Mesodermal cell (in vitro differentiated cells): ENCODE data around the gene GNB3.
"Not testable (repeated sequence)": the region's sequence is repeated elsewhere in the genome, so short reads cannot be mapped to it uniquely, and the experiment has no call there.

ENCODE experiments used
- H3K27ac ChIP-seq: 2 replicates; pipeline ENCODE4 v1.7.0; 2013; ENCODE audit warnings: mild to moderate bottlenecking, low read depth, low read length, moderate library complexity; ENCODE audit not compliant: severe bottlenecking
- H3K36me3 ChIP-seq: 2 replicates; pipeline ENCODE4 v1.7.1; 2013; ENCODE audit warnings: mild to moderate bottlenecking, low read length, moderate library complexity; ENCODE audit not compliant: control insufficient read depth, insufficient read depth
- H3K4me1 ChIP-seq: one replicate; pipeline ENCODE4 v1.7.1; 2013; ENCODE audit warnings: mild to moderate bottlenecking, low read length; ENCODE audit not compliant: insufficient read depth, control insufficient read depth, poor library complexity, severe bottlenecking
- H3K4me3 ChIP-seq: 2 replicates; pipeline ENCODE4 v1.7.0; 2013; ENCODE audit warnings: low read length, control low read depth, mild to moderate bottlenecking; ENCODE audit not compliant: insufficient read depth, poor library complexity, severe bottlenecking; ENCODE audit errors: extremely low read depth
- H3K9me3 ChIP-seq: 2 replicates; pipeline ENCODE4 v1.7.1; 2013; ENCODE audit warnings: mild to moderate bottlenecking, low read length, moderate library complexity; ENCODE audit not compliant: control insufficient read depth
- WGBS, 2 experiments: methylation state at CpG; one replicate each; pipeline ENCODE4 v1.1.5; 2013; ENCODE audit warnings: missing lambda C conversion rate in 2 of 2; ENCODE audit not compliant: insufficient coverage in 2 of 2; 5-methylcytosine and 5-hydroxymethylcytosine counted together

The GNB3 gene

GRCh38 chr12:6861391-6861790 is 20.7 kb downstream of the GNB3 start:
- peaks cover 2% of the 10 kb centered on the region for H3K4me1 ChIP-seq
- H3K9me3 ChIP-seq = no peaks in the 10 kb centered on the region
- WGBS, 2 experiments = 89 to 96% methylated on average over 8 to 9 of the region's 9 CpGs
- no peak overlapping the region for H3K4me3 ChIP-seq
- H3K27ac ChIP-seq = no peak overlapping the region
- peaks cover 95% of the 10 kb centered on the region for H3K36me3 ChIP-seq

DNA sequence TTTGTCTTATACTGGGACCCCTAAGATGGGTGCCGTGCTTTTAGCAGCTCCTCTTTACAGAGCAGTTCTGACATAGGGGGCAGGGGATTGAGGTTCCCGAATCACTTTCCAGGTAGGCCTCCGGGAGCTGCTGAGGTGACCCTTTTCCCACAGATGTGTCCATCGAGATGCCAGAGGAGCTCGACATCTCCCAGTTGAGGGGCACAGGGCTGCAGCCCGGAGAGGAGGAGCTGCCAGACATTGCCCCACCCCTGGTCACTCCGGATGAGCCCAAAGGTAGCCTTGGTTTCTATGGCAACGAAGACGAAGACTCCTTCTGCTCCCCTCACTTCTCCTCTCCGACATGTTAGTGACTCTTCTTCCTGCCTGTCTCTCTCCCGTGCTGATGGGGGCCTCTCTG is 22.3 kb downstream of the GNB3 start:
- Histone ChIP-seq H3K36me3 (peaks cover 81% of the 10 kb centered on the region), H3K27ac (no peak overlapping the region), H3K4me1 (peaks cover 10% of the 10 kb centered on the region), H3K4me3 (no peak overlapping the region), H3K9me3 (no peaks in the 10 kb centered on the region)
- 94 to 97% methylated on average over 10 to 11 of the region's 11 CpGs for WGBS, 2 experiments

GRCh38 chr12:6863586-6864321 is 23.0 kb downstream of the GNB3 start:
- peaks cover 10% of the 10 kb centered on the region for H3K4me1 ChIP-seq
- no peak overlapping the region for H3K27ac ChIP-seq
- H3K36me3 ChIP-seq = peaks cover 74% of the 10 kb centered on the region
- no peaks in the 10 kb centered on the region for H3K9me3 ChIP-seq
- 94 to 96% methylated on average over 10 to 12 of the region's 16 CpGs for WGBS, 2 experiments
- no peak overlapping the region for H3K4me3 ChIP-seq

- 94 to 100% methylated on average over 3 to 5 of the region's 5 CpGs for WGBS, 2 experiments
- Histone ChIP-seq H3K36me3 (peaks cover 70% of the 10 kb centered on the region), H3K4me1 (peaks cover 15% of the 10 kb centered on the region)
- H3K27ac ChIP-seq, H3K4me3 ChIP-seq, H3K9me3 ChIP-seq: not testable (repeated sequence)
These were observed 24.6 kb downstream of the GNB3 start for GRCh38 chr12:6865307-6865706.

DNA sequence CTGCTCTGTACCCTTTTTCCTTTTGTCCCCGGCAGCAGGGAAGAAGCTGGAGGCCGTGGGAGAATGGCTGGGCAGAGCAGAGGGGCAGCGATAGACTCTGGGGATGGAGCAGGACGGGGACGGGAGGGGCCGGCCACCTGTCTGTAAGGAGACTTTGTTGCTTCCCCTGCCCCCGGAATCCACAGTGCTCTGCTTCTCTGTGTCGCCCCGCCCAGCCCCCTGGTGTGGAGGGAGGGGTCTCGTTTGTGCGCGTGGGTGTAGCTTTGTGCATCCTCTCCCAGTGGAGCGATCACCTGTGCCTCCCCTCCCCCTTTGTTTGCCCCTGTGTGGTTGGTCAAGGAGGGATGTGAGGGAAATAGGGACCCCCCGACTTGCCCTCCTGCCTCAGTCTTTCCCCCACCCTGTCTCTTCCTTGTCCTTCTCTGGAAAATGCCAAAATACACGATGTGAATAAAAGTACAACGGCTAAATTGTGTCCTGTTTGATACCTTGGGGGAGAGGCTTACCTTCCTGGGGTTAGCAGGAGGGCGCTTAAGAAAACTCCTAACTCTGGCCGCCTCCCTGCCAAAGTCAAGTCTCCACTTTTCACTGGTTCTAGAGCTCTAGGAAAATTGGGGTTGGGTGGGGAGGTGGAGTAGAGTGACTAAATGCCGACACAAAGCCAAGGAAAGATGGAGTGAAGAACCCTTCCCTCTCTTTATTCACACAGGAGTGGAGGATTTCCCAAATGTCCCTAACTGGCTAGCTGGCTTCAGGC is 25.6 kb downstream of the GNB3 start:
- WGBS, 2 experiments = 90% methylated on average over 4 of the region's 19 CpGs; no CpG with 5 or more reads in 1 of the 2 experiments
- Histone ChIP-seq H3K27ac (peak overlapping the region; percentile 41), H3K9me3 (no peaks in the 10 kb centered on the region), H3K4me3 (peak overlapping the region; percentile 97), H3K36me3 (peaks cover 70% of the 10 kb centered on the region), H3K4me1 (peaks cover 18% of the 10 kb centered on the region)

DNA sequence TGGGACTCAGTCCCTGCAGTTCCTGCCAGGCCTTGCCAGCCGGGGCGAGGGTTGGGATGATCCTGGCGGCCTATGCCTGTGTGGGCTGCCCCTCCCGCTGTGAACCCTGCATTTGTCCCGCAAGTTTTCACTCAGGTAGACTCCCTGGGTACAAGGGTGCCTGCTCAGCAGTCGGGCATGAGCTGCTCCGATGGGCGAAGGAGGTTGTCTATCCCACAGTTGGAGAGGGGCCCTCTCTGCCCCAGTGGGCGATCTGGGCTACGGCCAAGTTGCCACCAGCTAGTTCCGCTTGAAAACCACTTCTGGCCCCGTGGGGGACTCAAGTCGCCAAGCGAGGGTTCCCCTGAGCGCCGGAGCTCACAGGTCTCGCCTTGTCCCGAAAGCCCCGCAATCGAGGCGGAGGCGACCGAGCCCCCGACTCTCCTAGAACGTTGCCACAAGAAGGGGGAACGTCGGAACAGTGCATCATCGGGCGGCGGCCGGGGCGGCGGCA is 26.2 kb downstream of the GNB3 start:
- no peaks in the 10 kb centered on the region for H3K9me3 ChIP-seq
- H3K4me3 ChIP-seq = peak overlapping the region; percentile 97
- H3K36me3 ChIP-seq = peaks cover 67% of the 10 kb centered on the region
- peak overlapping the region; percentile 41 for H3K27ac ChIP-seq
- WGBS, 2 experiments = 9 to 14% methylated on average over 19 to 26 of the region's 33 CpGs
- peaks cover 21% of the 10 kb centered on the region for H3K4me1 ChIP-seq

- H3K9me3 ChIP-seq = no peaks in the 10 kb centered on the region
- H3K27ac ChIP-seq = peak within 1 kb of the TSS; percentile 62
- H3K4me1 ChIP-seq = peaks cover 21% of the 10 kb centered on the region
- WGBS, 2 experiments = 0% methylated on average over 72 to 77 of the region's 86 CpGs
- peaks cover 60% of the 10 kb centered on the region for H3K36me3 ChIP-seq
- H3K4me3 ChIP-seq = peak within 1 kb of the TSS; percentile 97
These were observed 26.9 kb downstream of the GNB3 start, which contains the start of gene TPI1 for GRCh38 chr12:6867413-6868210. TPI1 (plus strand) TSS chr12:6867531; CDS start chr12:6867567, 36 bp downstream.

- peaks cover 52% of the 10 kb centered on the region for H3K36me3 ChIP-seq
- WGBS, 2 experiments = 5 to 8% methylated on average over 12 to 16 of the region's 22 CpGs
- peaks cover 21% of the 10 kb centered on the region for H3K4me1 ChIP-seq
- peak overlapping the region; percentile 47 for H3K27ac ChIP-seq
- peak overlapping the region; percentile 97 for H3K4me3 ChIP-seq
- no peaks in the 10 kb centered on the region for H3K9me3 ChIP-seq
These were observed 27.7 kb downstream of the GNB3 start for GRCh38 chr12:6868211-6869048.

DNA sequence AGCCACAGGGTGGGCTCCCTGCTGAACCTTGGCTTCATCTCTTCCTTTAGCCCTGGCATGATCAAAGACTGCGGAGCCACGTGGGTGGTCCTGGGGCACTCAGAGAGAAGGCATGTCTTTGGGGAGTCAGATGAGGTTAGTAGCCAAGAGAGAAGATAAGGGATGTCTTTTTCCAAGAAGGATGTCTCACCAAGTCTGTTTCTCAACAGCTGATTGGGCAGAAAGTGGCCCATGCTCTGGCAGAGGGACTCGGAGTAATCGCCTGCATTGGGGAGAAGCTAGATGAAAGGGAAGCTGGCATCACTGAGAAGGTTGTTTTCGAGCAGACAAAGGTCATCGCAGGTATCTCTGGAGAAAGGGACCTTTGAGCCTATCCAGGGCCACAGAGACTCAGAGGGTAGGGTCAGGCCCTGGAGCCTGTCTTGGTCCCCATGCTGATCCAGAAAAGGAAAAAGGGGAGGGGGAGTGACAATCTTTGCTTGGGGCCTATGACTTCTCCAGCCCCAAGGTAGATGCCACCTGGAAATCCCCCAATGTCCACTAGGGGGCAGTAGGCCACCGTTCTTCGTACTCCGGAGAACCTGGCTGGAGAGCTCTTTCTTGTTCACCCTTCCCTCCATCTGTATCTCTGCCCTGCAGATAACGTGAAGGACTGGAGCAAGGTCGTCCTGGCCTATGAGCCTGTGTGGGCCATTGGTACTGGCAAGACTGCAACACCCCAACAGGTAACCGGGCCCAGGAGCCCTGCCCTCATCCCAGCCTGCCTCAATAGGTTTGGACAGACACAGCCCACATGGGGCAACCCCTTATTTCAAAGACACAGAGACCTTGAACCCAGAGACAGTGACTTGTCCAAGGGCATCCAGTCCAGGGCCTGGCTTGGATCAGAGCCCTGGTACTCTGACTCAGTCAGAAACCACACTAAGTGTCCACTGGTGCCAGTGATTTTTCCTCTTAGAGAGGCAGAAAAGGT is 28.6 kb downstream of the GNB3 start:
- H3K9me3 ChIP-seq = no peaks in the 10 kb centered on the region
- H3K27ac ChIP-seq = peak overlapping the region; percentile 47
- H3K4me3 ChIP-seq = peak overlapping the region; percentile 97
- H3K36me3 ChIP-seq = peaks cover 43% of the 10 kb centered on the region
- 40 to 45% methylated on average over 11 of the region's 12 CpGs for WGBS, 2 experiments
- H3K4me1 ChIP-seq = peaks cover 21% of the 10 kb centered on the region
